ENCODE data around the gene EML6.

- TF ChIP-seq REST (IDR thresholded peaks at IDR 0.05; ENCODE audit: insufficient read depth in 1 of 2, low read depth in 2 of 2, low read length in 2 of 2), result peak in 1 of 2 experiments; percentile 77; a peak in 1 of 4 replicates
- TF ChIP-seq POLR2AphosphoS5 (IDR thresholded peaks at IDR 0.05; ENCODE audit: low read depth, low read length), result no peak
- TF ChIP-seq TAF1 (IDR thresholded peaks at IDR 0.05; ENCODE audit: borderline replicate concordance, insufficient read depth, low read length), result 0 out of 2 replicates have a peak, but pooled peaks have one; percentile 28
- peak; percentile 62; the same call in 1 of the 2 replicates for TF ChIP-seq SIN3A (IDR thresholded peaks at IDR 0.05; ENCODE audit: borderline replicate concordance, insufficient read depth, low read length)
- TF ChIP-seq FOXP2 (optimal IDR thresholded peaks at IDR 0.05; ENCODE audit: borderline replicate concordance, extremely low read depth, extremely low read length, insufficient read depth), result peak; percentile 19
Measured at GRCh38 chr2:54903736-54904554, 180.5 kb downstream of the EML6 start.
